ENCODE results near the gene LCE1D.

Gene LCE1D, protein sequence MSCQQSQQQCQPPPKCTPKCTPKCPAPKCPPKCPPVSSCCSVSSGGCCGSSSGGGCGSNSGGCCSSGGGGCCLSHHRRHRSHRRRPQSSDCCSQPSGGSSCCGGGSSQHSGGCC

GRCh38 chr1:152796421-152796820 is at the start of gene LCE1D:
LCE1D (plus strand) TSS chr1:152796721; CDS start chr1:152797795, 1,074 bp downstream.
- no peak for DNase-seq

GRCh38 chr1:152747831-152748230 is 48.7 kb upstream of the LCE1D start:
- DNase-seq, result no peak

DNA sequence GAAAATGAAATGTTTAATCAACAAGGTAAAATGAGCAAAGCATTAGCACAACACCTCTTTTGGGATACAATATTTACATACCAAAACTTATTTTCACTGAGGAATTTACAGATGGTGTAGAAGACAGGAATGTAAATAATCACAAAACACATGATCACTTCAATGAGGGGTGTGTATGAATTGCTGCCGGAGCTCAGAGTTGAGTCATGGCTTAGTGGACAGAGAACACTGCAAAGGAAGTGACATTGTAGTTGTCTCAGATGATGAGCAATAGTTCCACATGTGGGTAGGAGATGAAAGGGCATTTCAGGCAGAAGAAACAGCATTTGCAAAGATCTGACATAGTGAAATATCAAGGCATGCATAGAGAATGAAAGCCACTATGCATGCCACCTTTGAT is 44.3 kb upstream of the LCE1D start:
- no peak for DNase-seq

GRCh38 chr1:152753586-152753985 is 42.9 kb upstream of the LCE1D start:
- no peak for DNase-seq

- no peak for DNase-seq
These were observed 39.6 kb upstream of the LCE1D start for GRCh38 chr1:152756872-152757271.

GRCh38 chr1:152757747-152758146 is 38.8 kb upstream of the LCE1D start, which contains the start of gene KPRP:
KPRP (plus strand) TSS chr1:152758025; CDS start chr1:152759589, 1,564 bp downstream.
- DNase-seq, result no peak

GRCh38 chr1:152758636-152759035 is 37.9 kb upstream of the LCE1D start:
- DNase-seq, result no peak

DNA sequence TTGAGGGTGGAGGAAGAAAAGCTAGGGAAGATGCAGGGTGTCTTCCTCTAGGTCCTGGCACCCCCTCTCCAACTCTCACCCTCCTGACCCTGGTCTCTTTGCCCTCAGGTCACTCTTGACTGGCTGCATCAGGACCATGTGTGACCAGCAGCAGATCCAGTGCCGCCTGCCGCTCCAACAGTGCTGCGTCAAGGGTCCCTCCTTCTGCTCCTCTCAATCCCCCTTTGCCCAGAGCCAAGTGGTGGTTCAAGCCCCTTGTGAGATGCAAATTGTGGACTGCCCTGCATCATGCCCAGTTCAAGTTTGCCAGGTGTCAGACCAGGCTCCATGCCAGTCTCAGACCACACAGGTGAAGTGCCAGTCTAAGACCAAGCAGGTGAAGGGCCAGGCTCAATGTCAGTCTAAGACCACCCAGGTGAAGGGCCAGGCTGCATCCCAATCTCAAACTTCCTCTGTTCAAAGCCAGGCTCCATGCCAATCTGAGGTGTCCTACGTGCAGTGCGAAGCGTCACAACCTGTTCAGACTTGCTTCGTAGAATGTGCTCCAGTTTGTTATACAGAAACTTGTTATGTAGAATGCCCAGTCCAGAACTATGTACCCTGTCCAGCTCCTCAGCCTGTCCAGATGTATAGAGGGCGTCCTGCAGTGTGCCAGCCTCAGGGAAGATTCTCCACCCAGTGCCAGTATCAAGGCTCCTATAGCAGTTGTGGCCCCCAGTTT is 36.9 kb upstream of the LCE1D start:
- DNase-seq, result no peak

- no peak for DNase-seq
These were observed 35.9 kb upstream of the LCE1D start for GRCh38 chr1:152760551-152761190.

DNA sequence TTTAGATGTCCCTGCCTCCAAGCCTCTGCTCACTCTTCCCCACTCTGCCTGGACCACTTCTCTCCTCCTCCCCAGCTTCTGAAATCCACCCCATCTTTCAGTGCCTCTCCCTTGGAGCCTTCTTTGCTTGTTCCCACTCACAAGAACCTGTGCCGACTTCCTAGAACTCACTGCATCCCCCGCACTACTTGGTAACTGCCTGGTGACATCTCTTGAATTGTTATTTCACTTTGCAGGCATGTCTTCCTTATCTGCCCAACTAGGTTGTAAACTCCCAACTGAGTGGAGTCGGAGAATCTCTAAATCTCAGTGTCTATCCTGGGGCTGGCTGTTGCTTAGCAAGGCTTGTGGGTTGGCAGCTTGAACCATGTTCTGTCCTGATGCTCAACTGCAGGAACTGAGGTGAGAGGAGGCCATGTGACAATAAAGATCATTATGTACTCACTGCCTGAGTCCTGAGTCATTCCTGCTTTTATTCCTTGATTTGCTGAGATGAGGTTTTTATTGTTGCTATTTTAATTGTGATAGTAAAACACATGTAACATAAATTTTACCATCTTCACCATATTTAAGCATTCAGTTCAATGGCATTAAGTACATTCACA is 34.8 kb upstream of the LCE1D start:
- no peak for DNase-seq

- DNase-seq, result no peak
These were observed 27.5 kb upstream of the LCE1D start for GRCh38 chr1:152768847-152769533.

DNA sequence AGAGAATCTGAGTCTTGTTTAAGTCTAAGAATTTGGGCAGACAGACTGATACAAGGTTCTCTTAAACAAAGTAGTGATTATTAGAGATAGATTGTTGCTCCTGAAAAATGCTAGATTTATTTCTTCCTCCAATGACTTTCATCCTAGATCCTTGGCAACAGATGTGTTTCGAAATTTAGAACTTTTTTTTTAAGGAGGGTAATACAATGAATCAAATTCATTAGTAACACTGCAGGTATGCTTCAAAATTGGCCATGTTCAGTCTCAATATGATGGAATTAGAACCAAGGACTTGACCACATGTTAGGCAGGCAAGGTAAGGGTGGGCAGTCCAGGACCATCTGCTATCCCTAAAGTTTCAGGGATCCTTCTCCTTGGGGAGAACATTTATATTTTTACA is 26.1 kb upstream of the LCE1D start:
- DNase-seq, result no peak

- DNase-seq, result no peak
These were observed 21.6 kb upstream of the LCE1D start, which contains the start of gene LCE1F for GRCh38 chr1:152774875-152775274. LCE1F (plus strand) TSS chr1:152775140; CDS start chr1:152776372, 1,232 bp downstream.

- no peak for DNase-seq
These were observed 20.2 kb upstream of the LCE1D start for GRCh38 chr1:152776361-152776760.

DNA sequence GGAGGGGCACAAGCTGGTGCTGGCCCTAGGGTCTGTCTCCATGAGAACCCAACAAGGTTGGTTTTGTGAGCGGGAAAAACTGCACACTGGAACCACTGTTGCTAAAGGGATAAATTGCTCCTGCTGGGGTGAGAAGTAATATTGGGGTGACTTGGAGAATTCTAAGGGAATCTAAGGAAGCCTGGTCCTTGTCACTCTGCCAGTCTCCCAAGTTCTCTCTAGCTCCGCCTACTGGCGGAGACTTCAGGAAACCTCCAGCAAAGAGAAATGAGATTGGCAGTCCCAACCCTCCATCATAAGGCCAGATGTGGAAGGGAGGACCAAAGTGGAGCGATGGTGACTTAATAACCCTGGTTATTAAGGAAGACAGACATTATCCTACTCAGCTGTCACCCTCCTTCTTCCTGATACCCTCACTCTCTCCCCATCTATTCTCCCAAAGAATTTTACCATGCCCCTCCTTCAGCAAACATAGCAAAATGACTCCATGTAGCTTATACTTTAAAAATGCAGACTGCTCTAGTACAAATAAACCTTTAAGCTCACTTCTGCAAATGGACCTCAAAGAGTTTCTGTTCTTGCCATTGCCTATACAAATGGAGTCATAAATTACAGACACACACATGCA is 18.9 kb upstream of the LCE1D start:
- no peak for DNase-seq

DNA sequence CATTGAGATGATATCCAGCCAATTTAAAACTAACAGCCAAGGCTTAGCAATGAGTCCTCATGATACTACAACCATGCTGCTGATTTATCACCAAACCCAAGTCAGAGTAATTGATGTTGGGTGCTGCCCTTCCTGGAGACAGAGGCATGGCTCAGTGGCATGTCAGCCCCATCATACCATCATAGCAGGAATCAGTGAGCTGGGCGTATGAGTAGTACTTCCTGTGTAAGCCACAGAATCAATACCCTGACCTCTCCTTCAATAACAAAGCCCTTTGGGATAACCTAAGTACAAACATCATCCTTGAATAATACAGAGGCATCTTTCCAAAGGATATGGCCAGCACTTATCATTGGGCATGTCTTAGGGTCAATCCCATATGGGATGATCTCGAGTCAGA is 13.4 kb upstream of the LCE1D start:
- DNase-seq, result no peak

DNA sequence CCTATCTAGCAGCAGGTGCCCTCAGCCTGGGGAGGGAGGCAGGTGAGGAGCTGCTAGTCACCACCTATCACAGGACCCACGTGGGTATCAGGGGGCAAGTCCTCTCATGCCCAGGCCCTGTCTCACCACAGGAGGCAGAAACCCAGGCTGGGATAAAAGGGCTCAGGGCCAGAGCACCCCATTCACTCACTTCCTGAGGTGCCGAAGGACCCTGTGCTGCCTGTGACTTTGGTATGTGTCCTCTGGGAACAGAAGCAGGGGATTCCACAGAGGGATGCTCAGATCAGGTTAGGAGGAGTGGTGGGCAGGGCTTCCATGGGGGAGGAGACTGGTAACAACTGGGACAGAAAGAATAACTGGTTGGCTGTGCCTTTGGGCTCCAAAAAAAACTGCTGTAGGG is 10.4 kb upstream of the LCE1D start, which contains the start of gene LCE1E:
TSS of gene LCE1E (plus strand) at position 181 of the 400 bp plus-strand sequence. CDS start 1,043 bp downstream, outside the sequence.
- DNase-seq, result no peak

GRCh38 chr1:152795686-152796085 is 835 bp upstream of the LCE1D start:
- no peak for DNase-seq

DNA sequence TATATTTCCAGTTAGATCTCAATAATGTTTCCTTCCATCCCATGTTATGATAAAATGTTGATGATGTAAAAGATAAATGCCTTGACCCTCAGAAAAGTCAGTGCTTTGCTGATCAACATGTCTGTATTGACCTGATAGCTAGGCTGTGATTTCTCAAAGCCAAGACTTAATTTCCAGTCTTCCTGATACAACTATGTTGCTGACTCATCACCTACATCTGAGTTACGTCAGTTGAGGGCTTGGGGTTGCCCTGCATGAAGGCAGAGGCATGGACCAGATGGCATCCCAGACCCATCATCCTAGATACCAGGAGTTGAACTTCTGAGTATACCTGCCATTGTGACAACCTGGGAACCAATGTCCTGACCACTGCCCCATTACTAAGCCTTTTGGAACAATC is 4.8 kb downstream of the LCE1D start:
- DNase-seq, result no peak

- no peak for DNase-seq
These were observed 10.1 kb downstream of the LCE1D start, which contains the start of gene LCE1C for GRCh38 chr1:152806576-152806975. LCE1C (minus strand) TSS chr1:152806651; CDS start chr1:152805478, 1,173 bp downstream.

DNA sequence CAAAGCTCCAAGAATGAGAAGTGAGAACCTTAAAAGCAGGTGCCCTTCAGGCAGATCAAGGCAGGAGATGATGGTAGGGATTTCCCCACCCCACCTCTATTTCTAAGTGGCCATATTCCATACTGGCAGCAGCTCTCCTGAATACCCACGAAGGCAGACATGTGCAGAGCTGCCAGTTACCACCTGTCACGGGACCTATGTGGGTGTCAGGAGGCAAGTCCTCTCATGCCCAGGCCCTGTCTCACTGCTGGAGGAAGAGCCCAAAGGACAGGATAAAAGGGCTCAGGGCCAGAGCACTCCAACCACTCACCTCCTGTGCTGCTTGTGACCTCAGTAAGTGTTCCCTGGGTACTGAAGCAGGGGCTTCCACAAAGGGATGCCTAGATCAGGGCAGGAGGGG is 14.5 kb downstream of the LCE1D start:
- DNase-seq, result no peak

- no peak for DNase-seq
These were observed 15.2 kb downstream of the LCE1D start, which contains the start of gene LCE1B for GRCh38 chr1:152811671-152812070. LCE1B (plus strand) TSS chr1:152811971; CDS start chr1:152812447, 476 bp downstream.
